Chondrocyte (in vitro differentiated cells): ENCODE results near the gene ESR2. TPM values are rescaled to one million over a fixed set of nuclear protein-coding genes. Genes with fewer than 3 reads are reported as not detected.
"Not testable (repeated sequence)": the region's sequence is repeated elsewhere in the genome, so short reads cannot be mapped to it uniquely, and the experiment has no call there.

ENCODE experiments used
- DNase-seq: peaks from one replicate; pipeline ENCODE4 v3.0.0; 2021; ENCODE audit warnings: mixed read lengths, low spot score
- H3K27ac Mint-ChIP-seq: one replicate; pipeline ENCODE4 v1.8.0; 2021; ENCODE audit warnings: mild to moderate bottlenecking, moderate library complexity, mixed read lengths; ENCODE audit not compliant: unreplicated experiment
- H3K27me3 Mint-ChIP-seq: 2 replicates; pipeline ENCODE4 v1.8.0; 2021; ENCODE audit warnings: low read depth, mixed read lengths
- H3K36me3 Mint-ChIP-seq: 2 replicates; pipeline ENCODE4 v1.8.0; 2021; ENCODE audit warnings: low read depth, mixed read lengths
- H3K4me1 Mint-ChIP-seq: 2 replicates; pipeline ENCODE4 v1.8.0; 2021; ENCODE audit warnings: low read depth, mild to moderate bottlenecking, mixed read lengths
- H3K4me3 Mint-ChIP-seq: one replicate; pipeline ENCODE4 v1.8.0; 2021; ENCODE audit warnings: mild to moderate bottlenecking, moderate library complexity, mixed read lengths; ENCODE audit not compliant: unreplicated experiment
- H3K9me3 Mint-ChIP-seq: 2 replicates; pipeline ENCODE4 v1.8.0; 2021; ENCODE audit warnings: low read depth, mixed read lengths
- CTCF ChIP-seq: fragments of 200-600 bp; sonication (generic); IDR thresholded peaks from 2 replicates; pipeline ENCODE4 v1.5.0; 2021; ENCODE audit warnings: antibody characterized with exemption, mild to moderate bottlenecking, moderate library complexity
- total RNA-seq: library from RNA; stranded (reverse); gene quantifications from 3 replicates; pipeline ENCODE4 v1.2.1, GENCODE V29; 2021

Gene ESR2
- total RNA-seq, 1 donor from 2014 or later, result not detected

GRCh38 chr14:64212666-64213065 lies 81.5 kb downstream of the ESR2 start:
- H3K4me1 Mint-ChIP-seq, result peaks cover 7% of the 10 kb centered on the region
- no peaks in the 10 kb centered on the region for H3K27me3 Mint-ChIP-seq
- no peak overlapping the region for H3K27ac Mint-ChIP-seq
- no peak overlapping the region for H3K4me3 Mint-ChIP-seq
- TF ChIP-seq CTCF, result no peak
- peaks cover 9% of the 10 kb centered on the region for H3K36me3 Mint-ChIP-seq
- no peaks in the 10 kb centered on the region for H3K9me3 Mint-ChIP-seq
- DNase-seq, result no peak

- not testable (repeated sequence) for H3K4me1 Mint-ChIP-seq, DNase-seq, H3K27me3 Mint-ChIP-seq, H3K4me3 Mint-ChIP-seq, H3K27ac Mint-ChIP-seq, H3K9me3 Mint-ChIP-seq, H3K36me3 Mint-ChIP-seq
These were observed 83.3 kb downstream of the ESR2 start for GRCh38 chr14:64210912-64211311.

- peaks cover 4% of the 10 kb centered on the region for H3K4me1 Mint-ChIP-seq
- no peak for DNase-seq
- H3K36me3 Mint-ChIP-seq, result peaks cover 2% of the 10 kb centered on the region
- no peak overlapping the region for H3K27ac Mint-ChIP-seq
- H3K4me3 Mint-ChIP-seq, result no peak overlapping the region
- TF ChIP-seq CTCF, result no peak
- no peaks in the 10 kb centered on the region for H3K27me3 Mint-ChIP-seq
- no peaks in the 10 kb centered on the region for H3K9me3 Mint-ChIP-seq
These were observed 84.0 kb downstream of the ESR2 start for GRCh38 chr14:64210216-64210615.

- DNase-seq, result no peak
- Mint-ChIP-seq H3K27me3 (no peaks in the 10 kb centered on the region), H3K9me3 (no peaks in the 10 kb centered on the region), H3K4me3 (no peak overlapping the region), H3K36me3 (peaks cover 1% of the 10 kb centered on the region), H3K4me1 (peaks cover 4% of the 10 kb centered on the region), H3K27ac (no peak overlapping the region)
- no peak for TF ChIP-seq CTCF
These were observed 84.6 kb downstream of the ESR2 start for GRCh38 chr14:64209444-64210131.

- Mint-ChIP-seq H3K4me3 (no peak overlapping the region), H3K9me3 (no peaks in the 10 kb centered on the region), H3K27me3 (no peaks in the 10 kb centered on the region), H3K4me1 (peaks cover 4% of the 10 kb centered on the region), H3K36me3 (peaks cover 1% of the 10 kb centered on the region), H3K27ac (no peak overlapping the region)
- TF ChIP-seq CTCF, result no peak
- DNase-seq, result no peak
These were observed 85.2 kb downstream of the ESR2 start for GRCh38 chr14:64208981-64209380.

GRCh38 chr14:64208261-64208660 lies 85.9 kb downstream of the ESR2 start:
- Mint-ChIP-seq H3K27ac (no peak overlapping the region), H3K36me3 (peaks cover 1% of the 10 kb centered on the region), H3K4me3 (no peak overlapping the region), H3K27me3 (no peaks in the 10 kb centered on the region), H3K9me3 (no peaks in the 10 kb centered on the region), H3K4me1 (peaks cover 4% of the 10 kb centered on the region)
- no peak for TF ChIP-seq CTCF
- DNase-seq, result no peak
